Calu3 (cell line): ENCODE data around the gene CACNA1C. TPM values are rescaled to one million over a fixed set of nuclear protein-coding genes. Genes with fewer than 3 reads are reported as not detected.

ENCODE experiments used
- BruUV-seq: library from RNA; stranded (reverse); fragments of 400-500 nt; replicated peaks from 2 replicates; lab custom pipeline; 2021; lab: Mats Ljungman, UMichigan
- CTCF ChIA-PET: fragments of 300-600 bp; sonication (Branson Sonifier 250); formaldehyde crosslinking; loops from one replicate; lab custom pipeline; 2022; ENCODE audit warnings: antibody characterized with exemption; lab: Charles Lee
- DNase-seq: peaks from one replicate; pipeline ENCODE4 v3.0.0; 2022
- H3K27ac Mint-ChIP-seq: one replicate; pipeline ENCODE4 v1.8.0; 2022; ENCODE audit warnings: mixed read lengths; ENCODE audit not compliant: unreplicated experiment
- H3K27me3 Mint-ChIP-seq: one replicate; pipeline ENCODE4 v1.8.0; 2022; ENCODE audit warnings: mixed read lengths; ENCODE audit not compliant: unreplicated experiment
- H3K36me3 Mint-ChIP-seq: one replicate; pipeline ENCODE4 v1.8.0; 2022; ENCODE audit warnings: mild to moderate bottlenecking, moderate library complexity, mixed read lengths; ENCODE audit not compliant: insufficient read depth, unreplicated experiment
- H3K4me1 Mint-ChIP-seq: one replicate; pipeline ENCODE4 v1.8.0; 2022; ENCODE audit warnings: mild to moderate bottlenecking, low read depth, mixed read lengths; ENCODE audit not compliant: unreplicated experiment
- H3K4me3 Mint-ChIP-seq: one replicate; pipeline ENCODE4 v1.8.0; 2022; ENCODE audit warnings: mild to moderate bottlenecking, low read depth, moderate library complexity, mixed read lengths; ENCODE audit not compliant: unreplicated experiment
- H3K9me3 Mint-ChIP-seq: one replicate; pipeline ENCODE4 v1.8.0; 2022; ENCODE audit warnings: low read depth, mixed read lengths; ENCODE audit not compliant: unreplicated experiment
- CTCF ChIP-seq: fragments of 200-600 bp; IDR thresholded peaks from one replicate; pipeline ENCODE4 v1.8.0; 2022; ENCODE audit warnings: antibody characterized with exemption; ENCODE audit not compliant: unreplicated experiment
- intact Hi-C: fragments of 100-400 bp; cut with micrococcal nuclease; formaldehyde crosslinking; loops from one replicate; pipeline ENCODE4 v1.10.0; 2022; ENCODE audit not compliant: unreplicated experiment
- total RNA-seq: library from RNA; stranded (reverse); gene quantifications from 2 replicates; pipeline ENCODE4 v1.2.3, GENCODE V29; 2022

The CACNA1C gene
- total RNA-seq, 1 experiment from 2014 or later, result not detected

GRCh38 chr12:2225696-2226095 lies 172.9 kb downstream of the CACNA1C start:
- Mint-ChIP-seq H3K4me3 (no peak overlapping the region), H3K9me3 (no peaks in the 10 kb centered on the region), H3K36me3 (no peaks in the 10 kb centered on the region), H3K27me3 (peaks cover 76% of the 10 kb centered on the region), H3K27ac (no peak overlapping the region), H3K4me1 (no peaks in the 10 kb centered on the region)
- no peak for TF ChIP-seq CTCF
- DNase-seq, result no peak
- intact Hi-C loops, result no loop called here
- no TSS peak for BruUV-seq
- CTCF ChIA-PET, result no interaction called here

GRCh38 chr12:2226641-2227040 lies 173.9 kb downstream of the CACNA1C start:
- H3K27ac Mint-ChIP-seq, result no peak overlapping the region
- no peak for TF ChIP-seq CTCF
- H3K27me3 Mint-ChIP-seq, result peaks cover 76% of the 10 kb centered on the region
- DNase-seq, result no peak
- no peak overlapping the region for H3K4me3 Mint-ChIP-seq
- no TSS peak for BruUV-seq
- intact Hi-C loops, result no loop called here
- no peaks in the 10 kb centered on the region for H3K36me3 Mint-ChIP-seq
- no peaks in the 10 kb centered on the region for H3K4me1 Mint-ChIP-seq
- CTCF ChIA-PET, result interaction anchor here (0.6 kb wide), 2 partner anchors 26 to 127 kb away, joined by 3 to 4 read pairs; no protein-coding TSS in a partner anchor
- no peaks in the 10 kb centered on the region for H3K9me3 Mint-ChIP-seq

- no peaks in the 10 kb centered on the region for H3K36me3 Mint-ChIP-seq
- H3K27ac Mint-ChIP-seq, result no peak overlapping the region
- CTCF ChIA-PET, result no interaction called here
- BruUV-seq, result no TSS peak
- H3K27me3 Mint-ChIP-seq, result peaks cover 80% of the 10 kb centered on the region
- H3K4me1 Mint-ChIP-seq, result no peaks in the 10 kb centered on the region
- no peaks in the 10 kb centered on the region for H3K9me3 Mint-ChIP-seq
- no peak overlapping the region for H3K4me3 Mint-ChIP-seq
- TF ChIP-seq CTCF, result no peak
- DNase-seq, result no peak
- intact Hi-C loops, result no loop called here
Measured at GRCh38 chr12:2227360-2227759, 174.6 kb downstream of the CACNA1C start.

- no peak overlapping the region for H3K27ac Mint-ChIP-seq
- CTCF ChIA-PET, result interaction anchor here (0.5 to 0.7 kb wide), 2 partner anchors 34 to 351 kb away, joined by 3 to 4 read pairs; no protein-coding TSS in a partner anchor
- no peak for DNase-seq
- H3K36me3 Mint-ChIP-seq, result no peaks in the 10 kb centered on the region
- H3K9me3 Mint-ChIP-seq, result no peaks in the 10 kb centered on the region
- BruUV-seq, result no TSS peak
- no peaks in the 10 kb centered on the region for H3K4me1 Mint-ChIP-seq
- peaks cover 92% of the 10 kb centered on the region for H3K27me3 Mint-ChIP-seq
- H3K4me3 Mint-ChIP-seq, result no peak overlapping the region
- intact Hi-C loops, result no loop called here
- no peak for TF ChIP-seq CTCF
Measured at GRCh38 chr12:2228535-2228934, 175.7 kb downstream of the CACNA1C start.
